Measurements from ENCODE around the gene CDCP1. TPM values are rescaled to one million over a fixed set of nuclear protein-coding genes. Genes with fewer than 3 reads are reported as not detected.

The CDCP1 gene
- total RNA-seq, 4 donors from 2014 or later = 2.5 to 4.9 (median 4.2) TPM

- WGBS, 2 donors (ENCODE audit: low coverage in 1 of 2) = 69 to 83% methylated on average over 2 of the region's 2 CpGs
- H3K4me1 ChIP-seq = peaks cover 3 to 63% (median 16%) of the 10 kb centered on the region in 3 donors
Observed at GRCh38 chr3:45059132-45059531, 87.0 kb downstream of the CDCP1 start.

DNA sequence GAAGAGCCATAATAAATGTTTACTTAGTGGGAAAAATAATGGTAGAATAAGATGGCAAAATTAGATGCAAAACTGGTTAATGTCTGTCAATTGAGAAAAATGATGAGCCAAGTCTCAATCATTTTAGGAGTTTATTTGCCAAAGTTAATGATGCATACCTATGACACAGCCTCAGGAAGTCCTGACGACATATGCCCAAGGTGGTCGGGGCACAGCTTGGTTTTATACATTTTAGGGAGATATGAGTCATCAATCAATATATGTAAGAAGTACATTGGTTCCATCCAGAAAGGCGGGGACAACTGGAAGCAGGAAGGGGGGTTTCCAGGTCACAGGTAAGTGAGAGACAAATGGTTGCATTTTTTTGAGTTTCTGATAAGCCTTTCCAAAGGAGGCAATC is 88.6 kb downstream of the CDCP1 start:
- H3K27ac ChIP-seq = peak overlapping the region in 3 of 4 donors; percentile 69 to 77 (median 70)
- H3K9me3 ChIP-seq = no peaks in the 10 kb centered on the region
- TF ChIP-seq EP300 (IDR thresholded peaks at IDR 0.05) (no peak), CTCF (IDR thresholded peaks at IDR 0.05) (no peak), POLR2AphosphoS5 (IDR thresholded peaks at IDR 0.05) (no peak), POLR2A (IDR thresholded peaks at IDR 0.05) (no peak)
- no peaks in the 10 kb centered on the region for H3K36me3 ChIP-seq
- 81 to 88% methylated on average over 2 to 3 of the region's 3 CpGs for WGBS, 2 donors (ENCODE audit: low coverage in 1 of 2)
- H3K4me3 ChIP-seq = no peak overlapping the region
- H3K4me1 ChIP-seq = peaks cover 3 to 69% (median 18%) of the 10 kb centered on the region in 3 donors
- no peak for ATAC-seq
- no peaks in the 10 kb centered on the region for H3K27me3 ChIP-seq

More at GRCh38 chr3:45059132-45059531, 87.0 kb downstream of the CDCP1 start:
- no peaks in the 10 kb centered on the region for H3K36me3 ChIP-seq
- no peak overlapping the region for H3K4me3 ChIP-seq
- H3K27me3 ChIP-seq = no peaks in the 10 kb centered on the region
- ATAC-seq = no peak
- H3K9me3 ChIP-seq = no peaks in the 10 kb centered on the region
- TF ChIP-seq POLR2A (IDR thresholded peaks at IDR 0.05) (no peak), EP300 (IDR thresholded peaks at IDR 0.05) (no peak), CTCF (IDR thresholded peaks at IDR 0.05) (no peak), POLR2AphosphoS5 (IDR thresholded peaks at IDR 0.05) (no peak)
- peak overlapping the region in 2 of 4 donors; percentile 4 for H3K27ac ChIP-seq

- peak; percentile 76 for ATAC-seq
Observed at GRCh38 chr3:45056608-45057301, 89.4 kb downstream of the CDCP1 start.

GRCh38 chr3:45055411-45056143 is 90.6 kb downstream of the CDCP1 start:
- Histone ChIP-seq H3K27me3 (no peaks in the 10 kb centered on the region), H3K36me3 (no peaks in the 10 kb centered on the region), H3K4me1 (peaks cover 3 to 67% (median 18%) of the 10 kb centered on the region in 3 donors), H3K9me3 (no peaks in the 10 kb centered on the region), H3K4me3 (no peak overlapping the region), H3K27ac (peak overlapping the region in 3 of 4 donors; percentile 69 to 77 (median 70))
- WGBS, 2 donors (ENCODE audit: low coverage in 1 of 2) = 54 to 65% methylated on average over 6 to 7 of the region's 7 CpGs
- ATAC-seq = no peak
- TF ChIP-seq CTCF (IDR thresholded peaks at IDR 0.05) (peak in 1 of 4 experiments; percentile 25), POLR2A (IDR thresholded peaks at IDR 0.05) (no peak), EP300 (IDR thresholded peaks at IDR 0.05) (no peak), POLR2AphosphoS5 (IDR thresholded peaks at IDR 0.05) (no peak)

More at GRCh38 chr3:45056608-45057301, 89.4 kb downstream of the CDCP1 start:
- 42 to 58% methylated on average over 5 of the region's 5 CpGs for WGBS, 2 donors (ENCODE audit: low coverage in 1 of 2)
- no peaks in the 10 kb centered on the region for H3K27me3 ChIP-seq
- H3K27ac ChIP-seq = peak overlapping the region; percentile 57 to 77 (median 70)
- H3K4me1 ChIP-seq = peaks cover 3 to 69% (median 18%) of the 10 kb centered on the region in 3 donors
- no peak for TF ChIP-seq CTCF (IDR thresholded peaks at IDR 0.05)
- no peak for TF ChIP-seq EP300 (IDR thresholded peaks at IDR 0.05)
- TF ChIP-seq POLR2AphosphoS5 (IDR thresholded peaks at IDR 0.05) = peak; percentile 42
- H3K9me3 ChIP-seq = no peaks in the 10 kb centered on the region
- no peak overlapping the region for H3K4me3 ChIP-seq
- no peaks in the 10 kb centered on the region for H3K36me3 ChIP-seq

Data from gastroesophageal sphincter (tissue), 4 donors.